ENCODE results near the gene XRCC1.

The XRCC1 gene

DNA sequence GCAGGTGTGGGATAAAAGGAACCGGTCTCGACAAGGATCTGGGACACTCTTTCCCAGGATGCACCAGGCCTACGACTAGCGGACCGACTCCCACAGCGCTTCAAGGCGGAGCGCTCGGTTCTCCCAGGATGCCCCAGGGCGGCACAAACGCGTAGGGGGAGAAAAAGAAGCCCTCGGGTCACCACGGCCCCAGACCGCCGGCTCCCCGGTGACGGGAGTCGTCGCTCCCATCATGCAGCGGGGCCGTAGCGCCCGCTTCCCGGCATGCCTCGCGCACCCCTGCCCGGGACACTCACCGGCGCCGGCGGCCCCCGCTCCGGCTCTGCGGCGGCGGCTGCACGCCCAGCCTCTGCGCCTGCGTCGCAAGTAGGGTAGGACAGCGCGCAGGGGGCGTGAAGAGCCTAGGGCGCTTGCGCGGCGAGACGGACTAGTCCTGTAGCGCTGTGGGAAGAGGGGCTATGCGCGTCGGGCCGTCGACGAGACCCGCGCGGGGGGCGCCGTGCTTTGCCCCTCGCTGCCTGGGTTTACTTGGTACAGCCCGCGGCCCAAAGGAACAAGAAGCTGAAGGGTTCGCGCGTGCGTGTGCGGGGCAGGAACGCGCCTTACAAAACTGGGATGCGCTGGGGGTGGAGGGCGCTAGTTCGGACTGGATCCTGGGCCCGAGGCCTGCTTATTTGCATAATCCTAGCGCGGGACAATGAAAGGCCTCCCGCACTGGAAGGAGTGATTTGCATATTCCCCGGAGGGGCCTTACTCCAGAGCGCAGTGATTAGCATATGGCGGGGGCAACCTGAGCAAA is 44.1 kb upstream of the XRCC1 start, which contains the start of gene ZNF428:
ZNF428 (minus strand) TSS at position 368 of the 799 bp plus-strand sequence. CDS start 5,325 bp downstream, outside the sequence.
- Histone ChIP-seq H3K79me2 (ENCODE audit: insufficient read depth, low read length) (peaks cover 52% of the 10 kb centered on the region), H4K20me1 (ENCODE audit: insufficient read depth, low read length) (peaks cover 20% of the 10 kb centered on the region; the same call in 1 of the 2 replicates), H3K27me3 (ENCODE audit: insufficient read depth, low read length, poor library complexity) (no peaks in the 10 kb centered on the region), H3K4me1 (ENCODE audit: insufficient read depth, low read length) (peaks cover 38% of the 10 kb centered on the region), H3K4me3 (ENCODE audit: low read depth in 1 of 2, low read length in 2 of 2) (peak within 1 kb of the TSS; percentile 72 to 94), H2AFZ (ENCODE audit: low read depth, low read length) (peak within 1 kb of the TSS; percentile 98), H3K36me3 (ENCODE audit: insufficient read depth, low read length) (no peaks in the 10 kb centered on the region; the same call in 1 of the 2 replicates), H3K9ac (ENCODE audit: low read depth, low read length) (peak within 1 kb of the TSS; percentile 91), H3K27ac (ENCODE audit: low read length) (peak within 1 kb of the TSS; percentile 99), H3K9me3 (ENCODE audit: insufficient read depth, low read length, severe bottlenecking) (no peaks in the 10 kb centered on the region), H3K4me2 (ENCODE audit: insufficient read depth, low read length) (peak within 1 kb of the TSS; percentile 86)
- DNase-seq: peak; percentile 94
- peak; percentile 86 for ATAC-seq (ENCODE audit: insufficient read depth, low read depth)
- TF ChIP-seq EZH2 (IDR thresholded peaks at IDR 0.05; ENCODE audit: borderline replicate concordance, low read depth, low read length, severe bottlenecking): no peak
- TF ChIP-seq, protein P1, sequence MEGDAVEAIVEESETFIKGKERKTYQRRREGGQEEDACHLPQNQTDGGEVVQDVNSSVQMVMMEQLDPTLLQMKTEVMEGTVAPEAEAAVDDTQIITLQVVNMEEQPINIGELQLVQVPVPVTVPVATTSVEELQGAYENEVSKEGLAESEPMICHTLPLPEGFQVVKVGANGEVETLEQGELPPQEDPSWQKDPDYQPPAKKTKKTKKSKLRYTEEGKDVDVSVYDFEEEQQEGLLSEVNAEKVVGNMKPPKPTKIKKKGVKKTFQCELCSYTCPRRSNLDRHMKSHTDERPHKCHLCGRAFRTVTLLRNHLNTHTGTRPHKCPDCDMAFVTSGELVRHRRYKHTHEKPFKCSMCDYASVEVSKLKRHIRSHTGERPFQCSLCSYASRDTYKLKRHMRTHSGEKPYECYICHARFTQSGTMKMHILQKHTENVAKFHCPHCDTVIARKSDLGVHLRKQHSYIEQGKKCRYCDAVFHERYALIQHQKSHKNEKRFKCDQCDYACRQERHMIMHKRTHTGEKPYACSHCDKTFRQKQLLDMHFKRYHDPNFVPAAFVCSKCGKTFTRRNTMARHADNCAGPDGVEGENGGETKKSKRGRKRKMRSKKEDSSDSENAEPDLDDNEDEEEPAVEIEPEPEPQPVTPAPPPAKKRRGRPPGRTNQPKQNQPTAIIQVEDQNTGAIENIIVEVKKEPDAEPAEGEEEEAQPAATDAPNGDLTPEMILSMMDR (IDR thresholded peaks at IDR 0.05; ENCODE audit: borderline replicate concordance, extremely low read depth, low read length, poor library complexity, severe bottlenecking): no peak

DNA sequence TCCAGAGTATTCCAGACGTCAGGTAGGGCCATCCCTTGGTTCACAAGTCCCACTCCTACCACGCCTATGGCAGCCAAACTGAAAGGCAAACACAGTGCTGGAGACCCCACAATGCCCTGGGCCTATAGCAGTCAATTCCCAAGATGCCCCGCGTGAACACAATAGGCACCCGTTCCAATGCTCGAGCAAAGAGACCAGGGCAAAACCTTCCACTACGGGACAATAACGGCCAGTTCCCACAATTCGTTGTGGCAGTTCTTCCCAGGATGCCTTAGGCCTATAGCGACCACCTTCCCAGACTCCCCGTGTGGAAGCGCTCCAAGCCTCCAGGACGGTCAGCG is 43.6 kb upstream of the XRCC1 start:
- peaks cover 38% of the 10 kb centered on the region for H3K4me1 ChIP-seq (ENCODE audit: insufficient read depth, low read length)
- peak overlapping the region; percentile 99 for H3K27ac ChIP-seq (ENCODE audit: low read length)
- peak overlapping the region; percentile 91 for H3K9ac ChIP-seq (ENCODE audit: low read depth, low read length)
- ATAC-seq (ENCODE audit: insufficient read depth, low read depth): peak; percentile 67
- H3K4me3 ChIP-seq (ENCODE audit: low read depth in 1 of 2, low read length in 2 of 2): peak overlapping the region; percentile 72 to 94
- peak; percentile 82 for DNase-seq
- H4K20me1 ChIP-seq (ENCODE audit: insufficient read depth, low read length): peaks cover 25% of the 10 kb centered on the region; the same call in 1 of the 2 replicates
- peaks cover 57% of the 10 kb centered on the region for H3K79me2 ChIP-seq (ENCODE audit: insufficient read depth, low read length)
- H3K9me3 ChIP-seq (ENCODE audit: insufficient read depth, low read length, severe bottlenecking): no peaks in the 10 kb centered on the region
- no peaks in the 10 kb centered on the region for H3K27me3 ChIP-seq (ENCODE audit: insufficient read depth, low read length, poor library complexity)
- TF ChIP-seq, protein P1 (IDR thresholded peaks at IDR 0.05; ENCODE audit: borderline replicate concordance, extremely low read depth, low read length, poor library complexity, severe bottlenecking): no peak
- no peak for TF ChIP-seq EZH2 (IDR thresholded peaks at IDR 0.05; ENCODE audit: borderline replicate concordance, low read depth, low read length, severe bottlenecking)
- peaks cover 5% of the 10 kb centered on the region for H3K36me3 ChIP-seq (ENCODE audit: insufficient read depth, low read length)
- H2AFZ ChIP-seq (ENCODE audit: low read depth, low read length): peak overlapping the region; percentile 98
- H3K4me2 ChIP-seq (ENCODE audit: insufficient read depth, low read length): peak overlapping the region; percentile 86

GRCh38 chr19:43616954-43617353 is 41.6 kb upstream of the XRCC1 start:
- H4K20me1 ChIP-seq (ENCODE audit: insufficient read depth, low read length): peaks cover 39% of the 10 kb centered on the region
- peak overlapping the region; percentile 39 for H3K4me2 ChIP-seq (ENCODE audit: insufficient read depth, low read length)
- H3K4me1 ChIP-seq (ENCODE audit: insufficient read depth, low read length): peaks cover 38% of the 10 kb centered on the region
- H3K36me3 ChIP-seq (ENCODE audit: insufficient read depth, low read length): peaks cover 25% of the 10 kb centered on the region
- H3K79me2 ChIP-seq (ENCODE audit: insufficient read depth, low read length): peaks cover 77% of the 10 kb centered on the region
- TF ChIP-seq, protein P1 (IDR thresholded peaks at IDR 0.05; ENCODE audit: borderline replicate concordance, extremely low read depth, low read length, poor library complexity, severe bottlenecking): no peak
- no peak for TF ChIP-seq EZH2 (IDR thresholded peaks at IDR 0.05; ENCODE audit: borderline replicate concordance, low read depth, low read length, severe bottlenecking)
- no peak overlapping the region for H3K27ac ChIP-seq (ENCODE audit: low read length)
- ATAC-seq (ENCODE audit: insufficient read depth, low read depth) (no peak), DNase-seq (no peak)
- no peaks in the 10 kb centered on the region for H3K27me3 ChIP-seq (ENCODE audit: insufficient read depth, low read length, poor library complexity)
- H3K4me3 ChIP-seq (ENCODE audit: low read depth in 1 of 2, low read length in 2 of 2): no peak overlapping the region
- H3K9me3 ChIP-seq (ENCODE audit: insufficient read depth, low read length, severe bottlenecking): no peaks in the 10 kb centered on the region
- no peak overlapping the region for H2AFZ ChIP-seq (ENCODE audit: low read depth, low read length)
- no peak overlapping the region for H3K9ac ChIP-seq (ENCODE audit: low read depth, low read length)
